IMR-90 (cell line): ENCODE measurements around the gene AMD1.

Experiments
- BHLHE40 ChIP-seq: fragments of 150-350 bp; IDR thresholded peaks from 2 replicates; pipeline ENCODE4 v1.6.1; 2016; ENCODE audit warnings: mild to moderate bottlenecking, low read depth, low read length
- CEBPB ChIP-seq: IDR thresholded peaks from 2 replicates; pipeline ENCODE4 v1.6.1; 2012; ENCODE audit warnings: low read depth, low read length, improper control_type of control experiment
- CTCF ChIP-seq: conservative IDR thresholded peaks from 2 replicates; pipeline ENCODE4 v1.5.1; 2012; ENCODE audit warnings: mild to moderate bottlenecking, low read depth, low read length, improper control_type of control experiment
- FOS ChIP-seq: fragments of 150-350 bp; IDR thresholded peaks from 2 replicates; pipeline ENCODE4 v1.6.1; 2016; ENCODE audit warnings: low read depth, low read length
- MAZ ChIP-seq: IDR thresholded peaks from 2 replicates; pipeline ENCODE4 v1.6.1; 2012; ENCODE audit warnings: low read depth, mild to moderate bottlenecking, low read length, improper control_type of control experiment, moderate library complexity, borderline replicate concordance
- POLR2A ChIP-seq: IDR thresholded peaks from 2 replicates; pipeline ENCODE4 v1.6.1; 2012; ENCODE audit warnings: mild to moderate bottlenecking, low read depth, low read length
- RAD21 ChIP-seq: IDR thresholded peaks from 2 replicates; pipeline ENCODE4 v1.6.1; 2012; ENCODE audit warnings: low read length, improper control_type of control experiment
- USF2 ChIP-seq: fragments of 150-350 bp; IDR thresholded peaks from 2 replicates; pipeline ENCODE4 v1.6.1; 2017; ENCODE audit warnings: mild to moderate bottlenecking, antibody characterized with exemption, low read length, low read depth

- TF ChIP-seq CTCF (no peak), USF2 (no peak), POLR2A (no peak), BHLHE40 (no peak), FOS (no peak), RAD21 (no peak), MAZ (no peak), CEBPB (no peak)
Observed at GRCh38 chr6:110853754-110854477, 20.7 kb upstream of the AMD1 start.
